Mesenchymal stem cell (in vitro differentiated cells and primary cell): ENCODE results near the gene BRWD1.

Experiments
- DNase-seq: peaks from one replicate; pipeline ENCODE4 v3.0.0-alpha.2; 2013
- H2AFZ ChIP-seq: one replicate; pipeline ENCODE4 v1.6.1; 2013; ENCODE audit warnings: low read depth, mild to moderate bottlenecking, control low read depth, inconsistent platforms, low read length, moderate library complexity
- H2AK5ac ChIP-seq: 2 replicates; pipeline ENCODE4 v1.6.1; 2013; ENCODE audit warnings: low read length, moderate library complexity, mild to moderate bottlenecking, inconsistent platforms; ENCODE audit not compliant: severe bottlenecking
- H2BK120ac ChIP-seq: one replicate; pipeline ENCODE4 v1.6.1; 2013; ENCODE audit warnings: low read depth, mild to moderate bottlenecking, inconsistent platforms, low read length, moderate library complexity
- H2BK12ac ChIP-seq, 2 experiments: one replicate each; pipeline ENCODE4 v1.6.1; 2013; ENCODE audit warnings: inconsistent platforms in 2 of 2, low read length in 2 of 2, mild to moderate bottlenecking in 2 of 2, moderate library complexity in 2 of 2, control low read depth in 1 of 2
- H2BK15ac ChIP-seq: one replicate; pipeline ENCODE4 v1.6.1; 2013; ENCODE audit warnings: mild to moderate bottlenecking, low read depth, inconsistent platforms; ENCODE audit not compliant: poor library complexity, severe bottlenecking
- H2BK5ac ChIP-seq: 2 replicates; pipeline ENCODE4 v1.6.1; 2013; ENCODE audit warnings: low read depth, mild to moderate bottlenecking, low read length, control low read depth, inconsistent platforms; ENCODE audit not compliant: poor library complexity, severe bottlenecking
- H3K14ac ChIP-seq, 2 experiments: one replicate each; pipeline ENCODE4 v1.6.1; 2013; ENCODE audit warnings: inconsistent platforms in 2 of 2, low read length in 2 of 2, control low read depth in 1 of 2, mild to moderate bottlenecking in 1 of 2, moderate library complexity in 1 of 2
- H3K18ac ChIP-seq, 2 experiments: one replicate each; pipeline ENCODE4 v1.6.1; 2013; ENCODE audit warnings: inconsistent platforms in 2 of 2, low read length in 2 of 2, control low read depth in 1 of 2, low read depth in 1 of 2, mild to moderate bottlenecking in 1 of 2
- H3K23ac ChIP-seq, 2 experiments: one replicate each; pipeline ENCODE4 v1.6.1; 2013; ENCODE audit warnings: inconsistent platforms in 2 of 2, low read length in 2 of 2, mild to moderate bottlenecking in 2 of 2, moderate library complexity in 2 of 2, control low read depth in 1 of 2
- H3K27ac ChIP-seq: 2 replicates; pipeline ENCODE4 v1.5.1; 2013; ENCODE audit warnings: mild to moderate bottlenecking, moderate library complexity, low read length, control low read depth, inconsistent platforms; ENCODE audit not compliant: poor library complexity, severe bottlenecking
- H3K27me3 ChIP-seq, 2 experiments: 2 replicates each; pipeline versions ENCODE4 v1.6.1 to v1.7.0; 2013; ENCODE audit warnings: low read length in 2 of 2, mild to moderate bottlenecking in 2 of 2, moderate library complexity in 2 of 2, control low read depth in 1 of 2, inconsistent platforms in 1 of 2; ENCODE audit not compliant: control insufficient read depth in 1 of 2, insufficient read depth in 1 of 2
- H3K36me3 ChIP-seq, 2 experiments: 2 replicates each; pipeline versions ENCODE4 v1.6.1 to v1.7.0; 2013; ENCODE audit warnings: low read length in 2 of 2, control low read depth in 1 of 2, inconsistent platforms in 1 of 2, low read depth in 1 of 2, mild to moderate bottlenecking in 1 of 2; ENCODE audit not compliant: insufficient read depth in 2 of 2, control insufficient read depth in 1 of 2
- H3K4ac ChIP-seq, 2 experiments: one replicate each; pipeline ENCODE4 v1.6.1; 2013; ENCODE audit warnings: inconsistent platforms in 2 of 2, low read length in 2 of 2, mild to moderate bottlenecking in 2 of 2, moderate library complexity in 2 of 2, control low read depth in 1 of 2, low read depth in 1 of 2
- H3K4me1 ChIP-seq: 2 replicates; pipeline ENCODE4 v1.6.1; 2013; ENCODE audit warnings: low read depth, low read length, control low read depth; ENCODE audit not compliant: control insufficient read depth, insufficient read depth
- H3K4me2 ChIP-seq: 2 replicates; pipeline ENCODE4 v1.6.1; 2013; ENCODE audit warnings: low read length, mild to moderate bottlenecking, inconsistent platforms; ENCODE audit not compliant: poor library complexity, severe bottlenecking
- H3K4me3 ChIP-seq, 2 experiments: 2 replicates each; pipeline versions ENCODE4 v1.5.1 to v1.7.0; 2013; ENCODE audit warnings: low read length in 2 of 2, mild to moderate bottlenecking in 2 of 2, control low read depth in 1 of 2, low read depth in 1 of 2; ENCODE audit not compliant: insufficient read depth in 1 of 2
- H3K79me1 ChIP-seq: replicated peaks from 2 replicates; pipeline ENCODE4 v1.6.1; 2013; ENCODE audit warnings: mild to moderate bottlenecking, control low read depth, low read length, inconsistent platforms; ENCODE audit not compliant: poor library complexity, severe bottlenecking
- H3K9ac ChIP-seq: 2 replicates; pipeline ENCODE4 v1.7.0; 2013; ENCODE audit warnings: mild to moderate bottlenecking, low read length, moderate library complexity
- H3K9me3 ChIP-seq: 2 replicates; pipeline ENCODE4 v1.7.0; 2013; ENCODE audit warnings: mild to moderate bottlenecking, low read length; ENCODE audit not compliant: control insufficient read depth
- H4K8ac ChIP-seq: one replicate; pipeline ENCODE4 v1.6.1; 2013; ENCODE audit warnings: inconsistent platforms, mild to moderate bottlenecking, low read length, moderate library complexity
- H4K91ac ChIP-seq: one replicate; pipeline ENCODE4 v1.6.1; 2013; ENCODE audit warnings: mild to moderate bottlenecking, low read length, inconsistent platforms
- WGBS: methylation state at CpG from one replicate; pipeline ENCODE4 v1.1.7; 2013; ENCODE audit warnings: mixed read lengths; 5-methylcytosine and 5-hydroxymethylcytosine counted together

The BRWD1 gene

GRCh38 chr21:39288987-39289386 is 24.4 kb downstream of the BRWD1 start:
- H3K4me2 ChIP-seq, result no peak overlapping the region
- peaks cover 20% of the 10 kb centered on the region for H3K79me1 ChIP-seq
- H3K23ac ChIP-seq, result no peak overlapping the region
- H3K9ac ChIP-seq, result no peak overlapping the region
- H2AFZ ChIP-seq, result no peak overlapping the region
- no peak overlapping the region for H2BK15ac ChIP-seq
- H2BK5ac ChIP-seq, result no peak overlapping the region
- DNase-seq, result no peak
- no peaks in the 10 kb centered on the region for H3K27me3 ChIP-seq
- peaks cover 25 to 91% of the 10 kb centered on the region in 2 experiments for H3K36me3 ChIP-seq
- H3K27ac ChIP-seq, result no peak overlapping the region
- no peak overlapping the region for H4K8ac ChIP-seq
- H4K91ac ChIP-seq, result no peak overlapping the region
- H3K4me1 ChIP-seq, result no peaks in the 10 kb centered on the region
- no peaks in the 10 kb centered on the region for H3K9me3 ChIP-seq
- H2BK12ac ChIP-seq, result no peak overlapping the region
- H2BK120ac ChIP-seq, result no peak overlapping the region
- no peak overlapping the region for H3K4me3 ChIP-seq
- no peak overlapping the region for H3K14ac ChIP-seq
- 98% methylated on average over 1 of the region's 1 CpG for WGBS
- no peak overlapping the region for H2AK5ac ChIP-seq
- H3K4ac ChIP-seq, result no peak overlapping the region
- no peak overlapping the region for H3K18ac ChIP-seq

DNA sequence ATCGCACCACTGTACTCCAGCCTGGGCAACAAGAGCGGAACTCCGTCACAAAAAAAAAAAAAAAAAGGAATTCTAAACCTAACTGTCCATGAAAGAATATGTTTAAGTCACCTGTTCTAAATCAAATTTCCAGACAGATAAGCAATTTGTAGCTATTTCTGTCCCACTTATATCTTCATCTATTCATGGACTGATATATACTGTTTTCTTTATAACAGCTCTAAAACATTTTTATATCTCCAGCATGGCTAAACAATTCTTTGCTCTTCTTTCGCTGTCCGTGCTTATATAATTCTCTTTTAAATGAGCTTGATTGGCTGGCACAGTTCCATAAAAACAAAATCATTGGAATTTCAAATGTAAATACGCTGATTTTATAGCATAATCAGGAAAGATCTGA is 30.5 kb downstream of the BRWD1 start:
- DNase-seq, result no peak
- Histone ChIP-seq H3K27ac (no peak overlapping the region), H2BK120ac (no peak overlapping the region)

DNA sequence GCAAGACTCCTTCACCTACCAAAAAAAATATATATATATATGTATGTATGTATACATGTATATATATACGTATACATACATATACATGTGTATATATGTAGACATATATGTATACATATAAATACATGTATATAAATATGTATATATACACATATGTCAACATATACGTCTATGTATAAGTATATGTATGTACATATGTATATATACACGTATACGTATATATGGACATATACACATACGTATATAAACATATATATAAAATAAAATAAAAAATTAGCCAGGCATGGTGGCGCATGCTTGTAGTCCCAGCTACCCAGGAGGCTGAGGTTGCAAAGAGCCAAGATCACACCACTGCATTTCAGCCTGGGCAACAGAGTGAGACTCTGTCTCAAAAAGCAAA is 31.6 kb downstream of the BRWD1 start:
- Histone ChIP-seq H3K79me1 (peaks cover 17% of the 10 kb centered on the region), H4K91ac (no peak overlapping the region), H3K4me3 (no peak overlapping the region), H3K14ac (no peak overlapping the region), H2AFZ (no peak overlapping the region), H3K27ac (no peak overlapping the region), H3K9me3 (no peaks in the 10 kb centered on the region), H3K4me1 (no peaks in the 10 kb centered on the region), H2BK15ac (no peak overlapping the region), H3K18ac (no peak overlapping the region), H4K8ac (no peak overlapping the region), H3K23ac (no peak overlapping the region), H3K9ac (no peak overlapping the region), H3K4me2 (no peak overlapping the region), H3K36me3 (peaks cover 20 to 72% of the 10 kb centered on the region in 2 experiments), H3K27me3 (no peaks in the 10 kb centered on the region), H3K4ac (no peak overlapping the region), H2BK5ac (no peak overlapping the region), H2BK120ac (no peak overlapping the region), H2BK12ac (no peak overlapping the region), H2AK5ac (no peak overlapping the region)
- 100% methylated on average over 1 of the region's 6 CpGs for WGBS
- no peak for DNase-seq

More for the DNA sequence above, 30.5 kb downstream of the BRWD1 start:
- Histone ChIP-seq H3K4me3 (no peak overlapping the region), H2BK5ac (no peak overlapping the region), H3K4me2 (no peak overlapping the region), H3K9ac (no peak overlapping the region), H4K91ac (no peak overlapping the region), H3K79me1 (peaks cover 19% of the 10 kb centered on the region), H3K4ac (no peak overlapping the region), H2BK12ac (no peak overlapping the region), H3K27me3 (no peaks in the 10 kb centered on the region), H3K18ac (no peak overlapping the region), H4K8ac (no peak overlapping the region), H2AFZ (no peak overlapping the region), H2BK15ac (no peak overlapping the region), H3K14ac (no peak overlapping the region), H3K23ac (no peak overlapping the region), H3K4me1 (no peaks in the 10 kb centered on the region), H3K9me3 (no peaks in the 10 kb centered on the region), H3K36me3 (peaks cover 15 to 72% of the 10 kb centered on the region in 2 experiments), H2AK5ac (no peak overlapping the region)
- WGBS, result 97% methylated on average over 5 of the region's 6 CpGs

DNA sequence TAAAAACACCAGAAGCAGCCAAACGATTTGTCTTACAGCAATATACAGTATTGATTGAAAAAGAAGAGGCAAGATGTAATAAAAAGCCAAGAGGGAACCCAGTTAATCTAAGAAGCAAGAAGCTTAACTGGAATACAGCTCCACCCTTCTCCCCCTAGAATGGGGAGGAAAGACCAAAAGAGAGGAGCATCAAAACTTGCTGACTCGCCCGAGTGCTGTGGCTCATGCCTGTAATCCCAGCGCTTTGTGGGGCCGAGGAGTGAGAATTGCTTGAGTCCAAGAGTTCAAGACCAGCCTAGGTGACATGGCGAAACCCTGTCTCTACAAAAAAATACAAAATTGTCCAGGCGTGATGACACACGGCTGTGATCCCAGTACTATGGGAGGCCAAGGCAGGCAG is 32.2 kb downstream of the BRWD1 start:
- no peak overlapping the region for H2BK12ac ChIP-seq
- H4K8ac ChIP-seq, result no peak overlapping the region
- H2BK15ac ChIP-seq, result no peak overlapping the region
- H3K4me3 ChIP-seq, result no peak overlapping the region
- H2AK5ac ChIP-seq, result no peak overlapping the region
- peaks cover 20 to 74% of the 10 kb centered on the region in 2 experiments for H3K36me3 ChIP-seq
- H3K27ac ChIP-seq, result no peak overlapping the region
- no peak overlapping the region for H3K18ac ChIP-seq
- H3K23ac ChIP-seq, result no peak overlapping the region
- H3K14ac ChIP-seq, result no peak overlapping the region
- H3K4me1 ChIP-seq, result no peaks in the 10 kb centered on the region
- no peak overlapping the region for H4K91ac ChIP-seq
- peaks cover 17% of the 10 kb centered on the region for H3K79me1 ChIP-seq
- H3K4ac ChIP-seq, result no peak overlapping the region
- no peak overlapping the region for H3K9ac ChIP-seq
- WGBS, result over 99% methylated on average over 7 of the region's 8 CpGs
- no peak overlapping the region for H2BK120ac ChIP-seq
- H3K27me3 ChIP-seq, result no peaks in the 10 kb centered on the region
- H3K4me2 ChIP-seq, result no peak overlapping the region
- H2AFZ ChIP-seq, result no peak overlapping the region
- no peak for DNase-seq
- H2BK5ac ChIP-seq, result no peak overlapping the region
- no peaks in the 10 kb centered on the region for H3K9me3 ChIP-seq
